Mesendoderm (in vitro differentiated cells): ENCODE data around the gene LIN54.

Experiments
- DNase-seq: peaks from one replicate; pipeline ENCODE4 v3.0.0; 2013
- H2AK5ac ChIP-seq: 2 replicates; pipeline ENCODE4 v1.6.1; 2013; ENCODE audit warnings: low read length, inconsistent platforms
- H2BK120ac ChIP-seq: 2 replicates; pipeline ENCODE4 v1.6.1; 2013; ENCODE audit warnings: low read depth, mild to moderate bottlenecking, low read length, moderate library complexity, mixed read lengths
- H2BK15ac ChIP-seq: replicated peaks from 2 replicates; pipeline ENCODE4 v1.6.1; 2013; ENCODE audit warnings: low read depth, mild to moderate bottlenecking, moderate library complexity
- H2BK5ac ChIP-seq: 2 replicates; pipeline ENCODE4 v1.6.1; 2013; ENCODE audit warnings: low read length, inconsistent platforms
- H3K18ac ChIP-seq: 2 replicates; pipeline ENCODE4 v1.6.1; 2013; ENCODE audit warnings: mild to moderate bottlenecking, low read length, mixed read lengths
- H3K23ac ChIP-seq: one replicate; pipeline ENCODE4 v1.6.1; 2013; ENCODE audit warnings: low read length
- H3K27ac ChIP-seq: 2 replicates; pipeline ENCODE4 v1.5.1; 2013; ENCODE audit warnings: low read depth, mild to moderate bottlenecking, inconsistent platforms, low read length, moderate library complexity
- H3K27me3 ChIP-seq: 2 replicates; pipeline ENCODE4 v1.6.1; 2013; ENCODE audit warnings: low read length, control low read depth, mild to moderate bottlenecking, inconsistent platforms; ENCODE audit not compliant: insufficient read depth, poor library complexity
- H3K36me3 ChIP-seq: 2 replicates; pipeline ENCODE4 v1.6.1; 2013; ENCODE audit warnings: low read length, inconsistent platforms; ENCODE audit not compliant: control insufficient read depth, insufficient read depth
- H3K4ac ChIP-seq: one replicate; pipeline ENCODE4 v1.6.1; 2013; ENCODE audit warnings: low read depth, mild to moderate bottlenecking, low read length, moderate library complexity
- H3K4me1 ChIP-seq: 2 replicates; pipeline ENCODE4 v1.6.1; 2013; ENCODE audit warnings: low read depth, low read length, inconsistent platforms; ENCODE audit not compliant: control insufficient read depth
- H3K4me2 ChIP-seq: 2 replicates; pipeline ENCODE4 v1.6.1; 2013; ENCODE audit warnings: low read length
- H3K4me3 ChIP-seq: 2 replicates; pipeline ENCODE4 v1.5.1; 2013; ENCODE audit warnings: mild to moderate bottlenecking, low read length
- H3K56ac ChIP-seq: one replicate; pipeline ENCODE4 v1.6.1; 2013; ENCODE audit warnings: low read length
- H3K79me1 ChIP-seq: 2 replicates; pipeline ENCODE4 v1.6.1; 2013; ENCODE audit warnings: low read length, inconsistent platforms
- H3K79me2 ChIP-seq: 2 replicates; pipeline ENCODE4 v1.6.1; 2013; ENCODE audit warnings: mild to moderate bottlenecking, low read length; ENCODE audit not compliant: control insufficient read depth, insufficient read depth
- H3K9ac ChIP-seq: 2 replicates; pipeline ENCODE4 v1.6.1; 2013; ENCODE audit warnings: low read length, inconsistent platforms
- H4K5ac ChIP-seq: one replicate; pipeline ENCODE4 v1.6.1; 2013; ENCODE audit warnings: low read length
- H4K8ac ChIP-seq: one replicate; pipeline ENCODE4 v1.6.1; 2013; ENCODE audit warnings: low read depth, mild to moderate bottlenecking, control low read depth, low read length, moderate library complexity
- WGBS: extraction: QIAGEN DNeasy Blood & Tissue Kit; methylation state at CpG from one replicate; pipeline ENCODE4 v1.1.7; 2013; ENCODE audit warnings: low lambda C conversion rate, missing lambda C conversion rate; ENCODE audit not compliant: insufficient coverage; ENCODE audit errors: extremely low coverage; 5-methylcytosine and 5-hydroxymethylcytosine counted together

The LIN54 gene

GRCh38 chr4:82909326-82909725, 101.3 kb downstream of the LIN54 start:
- Histone ChIP-seq H4K8ac (no peak overlapping the region), H3K18ac (no peak overlapping the region), H3K23ac (no peak overlapping the region), H2AK5ac (no peak overlapping the region), H3K4me1 (no peaks in the 10 kb centered on the region), H3K27ac (no peak overlapping the region), H3K56ac (no peak overlapping the region), H2BK15ac (no peak overlapping the region), H3K4ac (no peak overlapping the region), H3K36me3 (peaks cover 4% of the 10 kb centered on the region), H3K9ac (no peak overlapping the region), H3K4me3 (no peak overlapping the region), H4K5ac (no peak overlapping the region), H3K79me2 (no peaks in the 10 kb centered on the region), H3K27me3 (no peaks in the 10 kb centered on the region), H2BK120ac (no peak overlapping the region), H3K79me1 (no peaks in the 10 kb centered on the region), H3K4me2 (no peak overlapping the region), H2BK5ac (no peak overlapping the region)
- WGBS, result no CpG with 5 or more reads among the region's 1 CpG
- no peak for DNase-seq

- H3K4me3 ChIP-seq, result no peak overlapping the region
Measured at GRCh38 chr4:82906469-82906868, 104.2 kb downstream of the LIN54 start.

GRCh38 chr4:82905205-82905604, 105.4 kb downstream of the LIN54 start:
- Histone ChIP-seq H3K23ac (no peak overlapping the region), H3K4me3 (no peak overlapping the region), H3K79me2 (peaks cover 10% of the 10 kb centered on the region), H3K36me3 (no peaks in the 10 kb centered on the region), H2AK5ac (no peak overlapping the region), H3K4me1 (no peaks in the 10 kb centered on the region), H3K27me3 (no peaks in the 10 kb centered on the region), H3K27ac (no peak overlapping the region), H3K9ac (no peak overlapping the region), H4K8ac (no peak overlapping the region), H3K4ac (no peak overlapping the region), H2BK5ac (no peak overlapping the region), H3K18ac (no peak overlapping the region), H3K4me2 (no peak overlapping the region), H3K79me1 (peaks cover 3% of the 10 kb centered on the region), H2BK120ac (no peak overlapping the region), H4K5ac (no peak overlapping the region), H3K56ac (no peak overlapping the region), H2BK15ac (no peak overlapping the region)
- no peak for DNase-seq
- WGBS, result no CpG with 5 or more reads among the region's 2 CpGs

More at GRCh38 chr4:82906469-82906868, 104.2 kb downstream of the LIN54 start:
- H4K8ac ChIP-seq, result no peak overlapping the region
- no peak overlapping the region for H3K27ac ChIP-seq
- no peak overlapping the region for H3K23ac ChIP-seq
- no peak for DNase-seq
- no peak overlapping the region for H2BK5ac ChIP-seq
- H3K4me1 ChIP-seq, result no peaks in the 10 kb centered on the region
- no peak overlapping the region for H3K56ac ChIP-seq
- no peak overlapping the region for H3K4ac ChIP-seq
- peaks cover 5% of the 10 kb centered on the region for H3K79me2 ChIP-seq
- WGBS, result no CpG with 5 or more reads among the region's 3 CpGs
- H3K9ac ChIP-seq, result no peak overlapping the region
- no peaks in the 10 kb centered on the region for H3K27me3 ChIP-seq
- no peak overlapping the region for H4K5ac ChIP-seq
- peaks cover 3% of the 10 kb centered on the region for H3K79me1 ChIP-seq
- no peak overlapping the region for H2BK120ac ChIP-seq
- H2BK15ac ChIP-seq, result no peak overlapping the region
- H2AK5ac ChIP-seq, result no peak overlapping the region
- H3K4me2 ChIP-seq, result no peak overlapping the region
- peaks cover 4% of the 10 kb centered on the region for H3K36me3 ChIP-seq
- no peak overlapping the region for H3K18ac ChIP-seq

- Histone ChIP-seq H3K4me1 (no peaks in the 10 kb centered on the region), H3K27me3 (no peaks in the 10 kb centered on the region), H2AK5ac (no peak overlapping the region), H2BK5ac (no peak overlapping the region), H3K23ac (no peak overlapping the region), H2BK120ac (no peak overlapping the region), H3K18ac (no peak overlapping the region), H3K36me3 (no peaks in the 10 kb centered on the region), H3K27ac (no peak overlapping the region), H3K79me1 (peaks cover 3% of the 10 kb centered on the region), H3K4me2 (no peak overlapping the region), H4K8ac (no peak overlapping the region), H2BK15ac (no peak overlapping the region), H3K56ac (no peak overlapping the region), H3K79me2 (peaks cover 25% of the 10 kb centered on the region), H3K4me3 (no peak overlapping the region), H3K9ac (no peak overlapping the region), H3K4ac (no peak overlapping the region), H4K5ac (no peak overlapping the region)
- WGBS, result no CpG with 5 or more reads among the region's 5 CpGs
- no peak for DNase-seq
Measured at GRCh38 chr4:82903737-82904136, 106.9 kb downstream of the LIN54 start.

- Histone ChIP-seq H3K23ac (no peak overlapping the region), H3K9ac (peak overlapping the region; percentile 98), H3K4me1 (no peaks in the 10 kb centered on the region), H2BK15ac (no peak overlapping the region), H3K18ac (peak overlapping the region; percentile 1), H3K36me3 (no peaks in the 10 kb centered on the region), H3K56ac (peak overlapping the region; percentile 98), H2BK120ac (no peak overlapping the region), H2AK5ac (no peak overlapping the region), H3K79me1 (peaks cover 3% of the 10 kb centered on the region), H3K79me2 (peaks cover 42% of the 10 kb centered on the region), H2BK5ac (peak overlapping the region; percentile 82), H3K4me2 (peak overlapping the region; percentile 85), H4K5ac (no peak overlapping the region), H3K4me3 (peak overlapping the region; percentile 92), H4K8ac (no peak overlapping the region), H3K4ac (no peak overlapping the region), H3K27me3 (no peaks in the 10 kb centered on the region), H3K27ac (peak overlapping the region; percentile 98)
- no peak for DNase-seq
- WGBS, result no CpG with 5 or more reads among the region's 8 CpGs
Measured at GRCh38 chr4:82901183-82901718, 109.4 kb downstream of the LIN54 start.
